Dendritic cell treated with granulocyte-macrophage colony-stimulating factor and Interleukin-4, amounts not matched to agents 40 ng/mL and 50 ng/mL, for 4 days (primary cell): ENCODE results near the gene CBLIF.
"Not testable (repeated sequence)": the region's sequence is repeated elsewhere in the genome, so short reads cannot be mapped to it uniquely, and the experiment has no call there.

Experiments used
- H3K27ac Mint-ChIP-seq: one replicate; pipeline ENCODE4 v1.8.0; 2022; ENCODE audit warnings: mild to moderate bottlenecking, mixed read lengths
- H3K27me3 Mint-ChIP-seq: one replicate; pipeline ENCODE4 v1.8.0; 2022; ENCODE audit warnings: mild to moderate bottlenecking, mixed read lengths
- H3K36me3 Mint-ChIP-seq: one replicate; pipeline ENCODE4 v1.8.0; 2022; ENCODE audit warnings: low read depth, mixed read lengths
- H3K4me1 Mint-ChIP-seq: one replicate; pipeline ENCODE4 v1.8.0; 2022; ENCODE audit warnings: low read depth, mixed read lengths
- H3K4me3 Mint-ChIP-seq: one replicate; pipeline ENCODE4 v1.8.0; 2022; ENCODE audit warnings: mild to moderate bottlenecking, moderate library complexity, mixed read lengths
- H3K9me3 Mint-ChIP-seq: one replicate; pipeline ENCODE4 v1.8.0; 2022; ENCODE audit warnings: mixed read lengths
- intact Hi-C: fragments of 100-400 bp; cut with micrococcal nuclease; formaldehyde crosslinking; loops from one replicate; pipeline ENCODE4 v1.15.0; 2022

Gene CBLIF

GRCh38 chr11:59822989-59823566 is 22.2 kb downstream of the CBLIF start:
- Mint-ChIP-seq H3K36me3 (no peaks in the 10 kb centered on the region), H3K4me3 (no peak overlapping the region), H3K27ac (no peak overlapping the region), H3K4me1 (peaks cover 17% of the 10 kb centered on the region), H3K9me3 (no peaks in the 10 kb centered on the region), H3K27me3 (no peaks in the 10 kb centered on the region)
- intact Hi-C loops = loop anchor here (1.0 to 5.0 kb wide), 3 partner anchors 96 to 419 kb away; partner anchors contain the start of gene MS4A4E

GRCh38 chr11:59818572-59818971 is 26.7 kb downstream of the CBLIF start:
- Mint-ChIP-seq H3K9me3 (no peaks in the 10 kb centered on the region), H3K4me3 (no peak overlapping the region), H3K27ac (no peak overlapping the region), H3K36me3 (no peaks in the 10 kb centered on the region), H3K27me3 (no peaks in the 10 kb centered on the region), H3K4me1 (peaks cover 26% of the 10 kb centered on the region)
- intact Hi-C loops = no loop called here

- peaks cover 21% of the 10 kb centered on the region for H3K4me1 Mint-ChIP-seq
- H3K4me3 Mint-ChIP-seq, H3K9me3 Mint-ChIP-seq, H3K36me3 Mint-ChIP-seq, H3K27ac Mint-ChIP-seq, H3K27me3 Mint-ChIP-seq, intact Hi-C loops: not testable (repeated sequence)
Observed at GRCh38 chr11:59816434-59816833, 28.9 kb downstream of the CBLIF start.

- Mint-ChIP-seq H3K4me3 (no peak overlapping the region), H3K36me3 (no peaks in the 10 kb centered on the region), H3K4me1 (peaks cover 27% of the 10 kb centered on the region), H3K9me3 (no peaks in the 10 kb centered on the region), H3K27ac (no peak overlapping the region), H3K27me3 (no peaks in the 10 kb centered on the region)
- intact Hi-C loops = no loop called here
Observed at GRCh38 chr11:59815754-59816153, 29.5 kb downstream of the CBLIF start.

- H3K36me3 Mint-ChIP-seq = no peaks in the 10 kb centered on the region
- no peaks in the 10 kb centered on the region for H3K9me3 Mint-ChIP-seq
- peaks cover 34% of the 10 kb centered on the region for H3K4me1 Mint-ChIP-seq
- no peaks in the 10 kb centered on the region for H3K27me3 Mint-ChIP-seq
- no peak overlapping the region for H3K27ac Mint-ChIP-seq
- intact Hi-C loops = no loop called here
- no peak overlapping the region for H3K4me3 Mint-ChIP-seq
Observed at GRCh38 chr11:59814021-59814420, 31.3 kb downstream of the CBLIF start.

- Mint-ChIP-seq H3K4me1 (peaks cover 28% of the 10 kb centered on the region), H3K36me3 (peaks cover 5% of the 10 kb centered on the region), H3K27ac (peak overlapping the region; percentile 22), H3K4me3 (no peak overlapping the region), H3K27me3 (no peaks in the 10 kb centered on the region), H3K9me3 (no peaks in the 10 kb centered on the region)
- intact Hi-C loops = no loop called here
Observed at GRCh38 chr11:59813364-59813763, 31.9 kb downstream of the CBLIF start.

GRCh38 chr11:59812220-59812619 is 33.1 kb downstream of the CBLIF start:
- no peaks in the 10 kb centered on the region for H3K27me3 Mint-ChIP-seq
- no peaks in the 10 kb centered on the region for H3K9me3 Mint-ChIP-seq
- intact Hi-C loops = no loop called here
- H3K36me3 Mint-ChIP-seq = peaks cover 14% of the 10 kb centered on the region
- H3K4me3 Mint-ChIP-seq = no peak overlapping the region
- peaks cover 28% of the 10 kb centered on the region for H3K4me1 Mint-ChIP-seq
- H3K27ac Mint-ChIP-seq = no peak overlapping the region

- Mint-ChIP-seq H3K4me1 (peaks cover 32% of the 10 kb centered on the region), H3K9me3 (no peaks in the 10 kb centered on the region), H3K4me3 (peak overlapping the region; percentile 84), H3K27me3 (no peaks in the 10 kb centered on the region), H3K36me3 (peaks cover 27% of the 10 kb centered on the region), H3K27ac (peak overlapping the region; percentile 93)
- intact Hi-C loops = loop anchor here (2.0 kb wide), 1 partner anchor 56 kb away; the partner anchor contains the start of gene STX3
Observed at GRCh38 chr11:59810911-59811259, 34.4 kb downstream of the CBLIF start.

- Mint-ChIP-seq H3K4me1 (peaks cover 32% of the 10 kb centered on the region), H3K9me3 (no peaks in the 10 kb centered on the region), H3K36me3 (peaks cover 32% of the 10 kb centered on the region), H3K27ac (peak within 1 kb of the TSS; percentile 93), H3K27me3 (no peaks in the 10 kb centered on the region), H3K4me3 (peak within 1 kb of the TSS; percentile 84)
- intact Hi-C loops = loop anchor here (2.0 kb wide), 1 partner anchor 56 kb away; the partner anchor contains the start of gene STX3
Observed at GRCh38 chr11:59810189-59810910, 34.9 kb downstream of the CBLIF start, which contains the start of gene MRPL16. Gene MRPL16, minus strand, starts transcription at chr11:59810778. Its CDS starts 120 bp downstream, at chr11:59810658.

GRCh38 chr11:59807047-59807610 is 38.2 kb downstream of the CBLIF start:
- Mint-ChIP-seq H3K27me3 (no peaks in the 10 kb centered on the region), H3K27ac (no peak overlapping the region)

GRCh38 chr11:59804061-59804460 is 41.2 kb downstream of the CBLIF start:
- Mint-ChIP-seq H3K27me3 (no peaks in the 10 kb centered on the region), H3K9me3 (no peaks in the 10 kb centered on the region), H3K4me3 (no peak overlapping the region), H3K4me1 (peaks cover 4% of the 10 kb centered on the region), H3K36me3 (peaks cover 88% of the 10 kb centered on the region), H3K27ac (no peak overlapping the region)
- intact Hi-C loops = loop anchor here (10.0 kb wide), 1 partner anchor 189 kb away; the partner anchor contains the start of gene OSBP

More at GRCh38 chr11:59807047-59807610, 38.2 kb downstream of the CBLIF start:
- intact Hi-C loops = loop anchor here (10.0 kb wide), 1 partner anchor 192 kb away; the partner anchor contains the start of gene OSBP
- Mint-ChIP-seq H3K9me3 (no peaks in the 10 kb centered on the region), H3K4me3 (no peak overlapping the region), H3K36me3 (peaks cover 59% of the 10 kb centered on the region), H3K4me1 (peaks cover 21% of the 10 kb centered on the region)

GRCh38 chr11:59802639-59803176 is 42.6 kb downstream of the CBLIF start:
- Mint-ChIP-seq H3K27ac (no peak overlapping the region), H3K9me3 (no peaks in the 10 kb centered on the region), H3K36me3 (peaks cover 93% of the 10 kb centered on the region)

GRCh38 chr11:59801981-59802638 is 43.2 kb downstream of the CBLIF start:
- intact Hi-C loops = loop anchor here (1.0 to 10.0 kb wide), 2 partner anchors 48 to 187 kb away; partner anchors contain the start of gene OSBP
- no peaks in the 10 kb centered on the region for H3K27me3 Mint-ChIP-seq
- no peak overlapping the region for H3K27ac Mint-ChIP-seq
- peaks cover 4% of the 10 kb centered on the region for H3K4me1 Mint-ChIP-seq
- peaks cover 93% of the 10 kb centered on the region for H3K36me3 Mint-ChIP-seq
- no peak overlapping the region for H3K4me3 Mint-ChIP-seq
- H3K9me3 Mint-ChIP-seq = no peaks in the 10 kb centered on the region

More at GRCh38 chr11:59802639-59803176, 42.6 kb downstream of the CBLIF start:
- H3K4me3 Mint-ChIP-seq = no peak overlapping the region
- peaks cover 4% of the 10 kb centered on the region for H3K4me1 Mint-ChIP-seq
- intact Hi-C loops = loop anchor here (1.0 to 10.0 kb wide), 2 partner anchors 48 to 188 kb away; partner anchors contain the start of gene OSBP
- H3K27me3 Mint-ChIP-seq = no peaks in the 10 kb centered on the region
